NAMALWA (cell line): Measurements from ENCODE around the gene RUNX2.
"Not testable (repeated sequence)": the region's sequence is repeated elsewhere in the genome, so short reads cannot be mapped to it uniquely, and the experiment has no call there.

Experiments
- DNase-seq: peaks from one replicate; pipeline ENCODE4 v3.0.0-alpha.2; 2015; ENCODE audit warnings: low spot score

RUNX2 gene

GRCh38 chr6:45327956-45328522, at the start of gene RUNX2:
RUNX2 (plus strand) TSS chr6:45328330; CDS start chr6:45328727, 397 bp downstream.
- DNase-seq = no peak

- DNase-seq = no peak
Measured at GRCh38 chr6:45278367-45278766, 49.8 kb upstream of the RUNX2 start.

- not testable (repeated sequence) for DNase-seq
Measured at GRCh38 chr6:45286707-45287106, 41.4 kb upstream of the RUNX2 start.

GRCh38 chr6:45289751-45290514, 38.2 kb upstream of the RUNX2 start:
- no peak for DNase-seq

- no peak for DNase-seq
Measured at GRCh38 chr6:45293306-45293705, 34.8 kb upstream of the RUNX2 start.

- DNase-seq = not testable (repeated sequence)
Measured at GRCh38 chr6:45294065-45294701, 33.9 kb upstream of the RUNX2 start.

- no peak for DNase-seq
Measured at GRCh38 chr6:45297320-45297719, 30.8 kb upstream of the RUNX2 start.

- DNase-seq = no peak
Measured at GRCh38 chr6:45299096-45299581, 29.0 kb upstream of the RUNX2 start.

- no peak for DNase-seq
Measured at GRCh38 chr6:45300736-45301135, 27.4 kb upstream of the RUNX2 start.

GRCh38 chr6:45301348-45302142, 26.6 kb upstream of the RUNX2 start:
- no peak for DNase-seq

- no peak for DNase-seq
Measured at GRCh38 chr6:45302832-45303231, 25.3 kb upstream of the RUNX2 start.

- DNase-seq = no peak
Measured at GRCh38 chr6:45305546-45305945, 22.6 kb upstream of the RUNX2 start.

- peak; percentile 10 for DNase-seq
Measured at GRCh38 chr6:45310118-45310788, 17.9 kb upstream of the RUNX2 start.

- DNase-seq = no peak
Measured at GRCh38 chr6:45314146-45314545, 14.0 kb upstream of the RUNX2 start.

- DNase-seq = no peak
Measured at GRCh38 chr6:45320349-45320748, 7.8 kb upstream of the RUNX2 start.

- DNase-seq = no peak
Measured at GRCh38 chr6:45323656-45324224, 4.4 kb upstream of the RUNX2 start.

GRCh38 chr6:45326698-45327417, 1.3 kb upstream of the RUNX2 start:
- DNase-seq = no peak

- DNase-seq = no peak
Measured at GRCh38 chr6:45328523-45328922, 393 bp downstream of the RUNX2 start.

GRCh38 chr6:45344900-45345299, 16.8 kb downstream of the RUNX2 start:
- no peak for DNase-seq

- no peak for DNase-seq
Measured at GRCh38 chr6:45350186-45350710, 22.1 kb downstream of the RUNX2 start.
